SK-N-SH (cell line): ENCODE results near the gene CCHCR1.
"Not testable (repeated sequence)": the region's sequence is repeated elsewhere in the genome, so short reads cannot be mapped to it uniquely, and the experiment has no call there.

Experiments
- CTCF ChIP-seq: fragments of 200-600 bp; sonication (generic); IDR thresholded peaks from 2 replicates; pipeline ENCODE4 v1.6.1; 2017; ENCODE audit warnings: antibody characterized with exemption, mild to moderate bottlenecking, moderate library complexity
- EZH2phosphoT487 ChIP-seq: fragments of 200-600 bp; sonication (generic); IDR thresholded peaks from 2 replicates; pipeline ENCODE4 v1.6.1; 2017; ENCODE audit warnings: low read depth, mixed run types, mild to moderate bottlenecking, antibody characterized with exemption, moderate library complexity, borderline replicate concordance
- GATA2 ChIP-seq: sonication (generic); formaldehyde crosslinking; IDR thresholded peaks from 2 replicates; pipeline ENCODE4 v1.5.0; 2020; ENCODE audit warnings: mild to moderate bottlenecking, missing genetic modification reagents
- RCOR1 ChIP-seq: fragments of 150-350 bp; IDR thresholded peaks from 2 replicates; pipeline ENCODE4 v1.6.1; 2017; ENCODE audit warnings: antibody characterized with exemption, low read length

- TF ChIP-seq CTCF; EZH2phosphoT487; RCOR1; GATA2 (CRISPR knock-in tag): not testable (repeated sequence)
These were observed 26.3 kb upstream of the CCHCR1 start for GRCh38 chr6:31183859-31184258.
